HS-27A (cell line): ENCODE measurements around the gene GMCL2.

Source experiments
- DNase-seq: peaks from one replicate; pipeline ENCODE4 v3.0.0-alpha.2; 2012; ENCODE audit warnings: low read depth, missing footprints

Gene GMCL2

DNA sequence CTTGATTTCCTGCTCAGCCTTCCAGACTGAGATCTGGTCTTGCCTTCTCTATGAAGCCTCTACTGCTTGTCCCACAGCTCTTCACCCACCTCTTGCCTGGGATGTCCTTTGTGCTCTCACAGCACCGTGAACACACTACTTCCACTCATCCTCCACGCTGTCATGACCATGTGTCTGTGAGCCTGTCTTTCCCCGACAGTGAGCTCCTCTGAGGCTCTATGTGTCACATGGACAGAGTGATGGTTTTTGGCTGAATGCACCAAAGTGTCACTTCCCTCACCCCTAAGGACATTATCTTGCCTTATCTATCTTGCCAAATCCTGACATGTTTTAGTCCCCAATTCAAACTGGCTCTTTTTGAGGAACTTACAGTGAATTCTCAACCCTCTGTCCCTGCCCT, 34.1 kb upstream of the GMCL2 start:
- DNase-seq = no peak

DNA sequence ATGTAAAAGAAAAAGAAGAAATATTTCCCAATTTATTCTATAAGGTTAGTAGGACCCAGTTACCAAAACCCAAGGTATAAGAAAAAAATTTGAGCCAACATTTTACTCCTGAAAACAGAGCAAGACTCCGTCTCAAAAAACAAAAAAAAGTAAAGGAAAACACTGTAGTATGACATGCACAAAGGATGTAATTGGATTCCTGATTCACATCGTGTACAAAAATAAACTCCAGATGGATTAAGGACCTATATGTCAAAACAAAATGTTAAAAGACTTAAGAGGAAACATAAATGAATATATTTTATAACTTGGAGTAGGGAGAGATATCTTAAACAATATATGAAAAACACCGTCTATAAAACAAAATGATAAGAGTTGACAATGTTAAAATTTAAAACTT, 31.7 kb upstream of the GMCL2 start:
- no peak for DNase-seq

GRCh38 chr5:178218237-178218776, 31.1 kb upstream of the GMCL2 start:
- no peak for DNase-seq

GRCh38 chr5:178216779-178217178, 29.6 kb upstream of the GMCL2 start:
- no peak for DNase-seq

GRCh38 chr5:178216088-178216534, 28.9 kb upstream of the GMCL2 start:
- no peak for DNase-seq

DNA sequence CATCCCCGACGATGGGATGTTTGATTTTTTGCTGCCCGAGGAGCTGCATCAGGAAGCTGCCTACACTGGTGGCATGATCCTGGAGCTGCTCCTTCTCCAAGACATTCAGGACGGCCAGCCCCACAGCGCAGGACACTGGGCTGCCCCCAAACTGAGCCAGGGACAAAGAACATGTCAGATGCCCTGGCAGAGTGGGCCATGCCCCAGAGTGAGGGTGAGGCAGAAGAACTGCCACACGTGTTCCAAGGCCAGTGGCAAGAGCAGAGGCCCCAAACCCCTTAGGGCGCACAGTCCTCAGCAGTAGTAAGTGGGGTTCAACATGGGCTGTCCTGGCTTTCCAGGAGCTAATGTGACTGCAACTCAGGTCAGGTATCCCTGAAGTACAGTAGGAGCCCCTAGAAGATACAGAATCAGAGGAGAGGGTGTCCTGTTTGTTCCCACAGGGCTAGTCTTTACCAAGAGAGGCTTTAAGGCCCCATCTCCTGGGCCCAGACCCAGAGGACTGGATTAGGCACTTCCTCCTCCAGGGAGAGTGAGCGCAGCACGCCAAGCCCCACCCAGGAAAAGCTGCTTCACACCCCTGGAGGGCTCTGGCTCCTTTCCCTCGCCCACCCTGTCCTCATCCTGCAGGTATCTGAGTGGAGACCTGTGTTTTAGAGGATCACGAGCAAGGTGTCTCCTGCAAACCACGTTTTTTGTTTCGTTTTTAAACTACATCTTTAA, 28.3 kb upstream of the GMCL2 start:
- no peak for DNase-seq

- no peak for DNase-seq
Measured at GRCh38 chr5:178214160-178214803, 27.1 kb upstream of the GMCL2 start.

GRCh38 chr5:178213748-178214151, 26.6 kb upstream of the GMCL2 start:
- no peak for DNase-seq

GRCh38 chr5:178213003-178213461, 25.9 kb upstream of the GMCL2 start:
- no peak for DNase-seq

- no peak for DNase-seq
Measured at GRCh38 chr5:178212241-178213002, 25.3 kb upstream of the GMCL2 start.

- DNase-seq = no peak
Measured at GRCh38 chr5:178211095-178212048, 24.2 kb upstream of the GMCL2 start.

- DNase-seq = no peak
Measured at GRCh38 chr5:178210686-178211085, 23.5 kb upstream of the GMCL2 start.

DNA sequence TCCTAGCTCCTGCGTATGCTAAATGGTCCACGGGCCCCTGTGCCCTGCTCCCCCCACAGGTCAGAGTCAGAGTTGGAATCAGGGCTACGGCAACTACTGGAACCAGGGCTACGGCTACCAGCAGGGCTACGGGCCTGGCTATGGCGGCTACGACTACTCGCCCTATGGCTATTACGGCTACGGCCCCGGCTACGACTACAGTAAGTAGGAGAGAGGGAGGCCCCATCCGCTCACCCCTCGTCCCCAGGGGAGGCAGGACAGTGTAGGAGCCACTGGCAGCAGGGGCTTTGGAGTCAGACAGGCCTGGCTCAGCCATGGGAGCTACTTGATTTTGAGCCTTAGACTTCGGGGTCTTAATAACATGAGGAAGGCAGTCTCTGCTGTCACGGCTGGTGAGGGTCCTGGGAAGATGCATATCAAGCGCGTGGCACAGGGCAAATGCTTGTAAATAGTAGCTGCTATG, 22.9 kb upstream of the GMCL2 start:
- DNase-seq = no peak

DNA sequence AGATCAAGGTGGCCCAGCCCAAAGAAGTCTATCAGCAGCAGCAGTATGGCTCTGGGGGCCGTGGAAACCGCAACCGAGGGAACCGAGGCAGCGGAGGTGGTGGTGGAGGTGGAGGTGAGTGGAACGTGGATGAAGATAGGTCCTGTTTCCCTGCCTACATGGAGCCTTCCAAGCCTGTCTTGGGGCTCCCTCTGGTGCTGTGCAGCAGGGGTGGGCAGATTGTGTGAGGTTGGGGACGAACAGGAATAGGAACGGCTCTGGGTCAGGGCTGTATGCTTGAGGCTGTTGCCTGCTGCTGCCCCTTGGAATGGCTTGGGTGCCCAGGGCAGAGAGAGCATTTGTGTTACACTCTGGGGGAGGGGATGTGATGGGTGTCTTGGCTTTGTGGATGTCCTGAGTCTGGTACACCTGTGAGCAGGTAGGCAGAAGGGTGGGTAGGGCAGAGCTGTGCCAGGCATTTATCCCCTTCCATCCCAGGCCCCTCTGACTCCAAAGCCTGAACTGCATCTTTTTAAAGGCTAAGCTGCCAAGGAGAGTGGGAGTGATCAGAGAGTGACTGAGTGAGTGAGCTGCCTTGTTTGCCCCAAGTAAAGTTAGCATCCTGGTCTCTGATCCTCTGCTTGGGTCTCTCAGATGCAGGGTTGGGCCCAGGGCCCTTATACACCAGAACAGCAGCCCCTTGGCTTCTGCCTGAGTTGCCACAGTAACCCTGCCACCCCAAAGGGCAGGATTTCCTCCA, 22.3 kb upstream of the GMCL2 start:
- no peak for DNase-seq

GRCh38 chr5:178208540-178209227, 21.5 kb upstream of the GMCL2 start:
- no peak for DNase-seq

GRCh38 chr5:178207917-178208280, 20.7 kb upstream of the GMCL2 start:
- no peak for DNase-seq

GRCh38 chr5:178207183-178207916, 20.2 kb upstream of the GMCL2 start:
- DNase-seq = no peak

- no peak for DNase-seq
Measured at GRCh38 chr5:178206166-178207101, 19.3 kb upstream of the GMCL2 start.
